GM12891 (cell line): ENCODE results near the gene SLC24A3.

Experiments
- PAX5 ChIP-seq: IDR thresholded peaks from 2 replicates; pipeline ENCODE4 v1.6.1; 2011; ENCODE audit warnings: low read length, moderate library complexity, mild to moderate bottlenecking; ENCODE audit not compliant: insufficient read depth, severe bottlenecking
- POLR2A ChIP-seq: IDR thresholded peaks from 2 replicates; pipeline ENCODE4 v1.6.1; 2011; ENCODE audit warnings: low read depth, low read length, control low read depth
- POLR2AphosphoS5 ChIP-seq: IDR thresholded peaks from 2 replicates; pipeline ENCODE4 v1.6.1; 2011; ENCODE audit warnings: low read depth, low read length, control low read depth
- POU2F2 ChIP-seq: IDR thresholded peaks from 2 replicates; pipeline ENCODE4 v1.6.1; 2011; ENCODE audit warnings: low read depth, mild to moderate bottlenecking, control low read depth, low read length, moderate library complexity
- SPI1 ChIP-seq: IDR thresholded peaks from 2 replicates; pipeline ENCODE4 v1.6.1; 2011; ENCODE audit warnings: low read depth, low read length, control low read depth
- TAF1 ChIP-seq: IDR thresholded peaks from 2 replicates; pipeline ENCODE4 v1.6.1; 2011; ENCODE audit warnings: low read depth, low read length, control low read depth

GRCh38 chr20:19284400-19285178 lies 72.1 kb downstream of the SLC24A3 start:
- TF ChIP-seq POLR2AphosphoS5: no peak
- TF ChIP-seq POLR2A: no peak
- no peak for TF ChIP-seq TAF1
- no peak for TF ChIP-seq SPI1
- TF ChIP-seq PAX5: no peak
- TF ChIP-seq POU2F2: no peak
